Lower leg skin (tissue), 4 donors: ENCODE measurements around the gene KRT1. TPM values are rescaled to one million over a fixed set of nuclear protein-coding genes. Genes with fewer than 3 reads are reported as not detected.

Experiments used
- DNase-seq, 2 donors: peaks; one replicate each; pipeline ENCODE4 v3.0.0-alpha.2; 2019; ENCODE audit warnings: low spot score in 2 of 2
- H3K4me3 ChIP-seq: fragments of 200-600 bp; sonication (generic); 2 replicates; pipeline ENCODE4 v1.5.1; 2017; ENCODE audit warnings: mild to moderate bottlenecking, low read depth; ENCODE audit not compliant: poor library complexity, severe bottlenecking
- POLR2A ChIP-seq, 2 donors: fragments of 450-650 bp; IDR thresholded peaks; one replicate each; pipeline ENCODE4 v1.6.1; 2016 to 2017; ENCODE audit warnings: antibody characterized with exemption in 2 of 2, mild to moderate bottlenecking in 1 of 2, moderate library complexity in 1 of 2
- WGBS, 2 donors: methylation state at CpG; one replicate each; pipeline ENCODE4 v1.1.5; 2018; 5-methylcytosine and 5-hydroxymethylcytosine counted together
- intact Hi-C: fragments of 100-400 bp; cut with DNase I; formaldehyde crosslinking; loops from one replicate; pipeline ENCODE4 v1.15.0; 2023; ENCODE audit warnings: low total_unique reads
- total RNA-seq, 4 donors: library from RNA; depleted of rRNA; stranded (reverse); fragments of >200 nt; gene quantifications; one replicate each; pipeline ENCODE4 v1.1.0, GENCODE V29; 2016
- TF ChIP-seq, protein P1 (sequence below), 3 donors: fragments of 450-650 bp; IDR thresholded peaks; one replicate each; pipeline ENCODE4 v1.5.1; 2016; ENCODE audit warnings: antibody characterized with exemption in 3 of 3, mild to moderate bottlenecking in 3 of 3, moderate library complexity in 2 of 3

The KRT1 gene
- total RNA-seq, 4 donors from 2014 or later, result 5,671 to 8,911 (median 6,268) TPM

DNA sequence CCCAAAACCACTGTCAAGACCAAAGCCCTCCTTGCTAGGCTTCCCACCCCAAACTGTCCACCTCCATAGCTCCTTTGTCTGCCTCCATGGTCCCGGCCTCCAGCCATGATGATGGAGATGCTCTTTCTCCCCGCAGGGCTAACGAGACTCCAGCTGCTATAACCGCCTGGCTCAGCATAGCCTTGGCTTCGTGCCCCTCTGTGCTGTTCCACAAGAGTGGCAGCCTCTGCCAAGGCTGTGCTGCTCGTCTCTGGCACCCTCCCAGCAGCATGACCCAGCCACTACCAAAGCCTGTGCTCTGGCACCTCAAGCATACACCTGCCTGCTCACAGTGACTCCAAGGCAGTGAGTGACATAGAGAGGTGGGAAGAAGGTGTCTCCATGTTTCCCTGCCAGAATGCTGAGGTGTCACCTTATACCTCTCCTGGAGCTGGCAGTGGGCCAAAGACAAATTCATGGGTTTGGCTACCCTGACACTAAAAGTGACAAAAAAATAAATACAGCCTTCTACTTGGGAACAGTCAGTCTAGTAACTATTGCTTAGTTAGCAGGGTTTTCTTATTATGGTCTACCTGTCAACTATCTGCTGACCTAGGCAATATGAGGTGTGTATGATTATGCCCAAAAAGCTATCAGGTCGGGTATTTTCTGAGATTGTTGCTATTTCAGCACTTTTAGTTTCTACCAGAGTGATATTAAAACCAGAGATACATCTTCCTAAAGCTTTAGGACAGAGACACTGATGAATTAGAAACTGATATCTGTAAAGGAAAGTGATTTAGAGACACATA lies 45.7 kb downstream of the KRT1 start:
- 17 to 22% methylated on average over 6 of the region's 7 CpGs for WGBS, 2 donors
- TF ChIP-seq, protein P1, sequence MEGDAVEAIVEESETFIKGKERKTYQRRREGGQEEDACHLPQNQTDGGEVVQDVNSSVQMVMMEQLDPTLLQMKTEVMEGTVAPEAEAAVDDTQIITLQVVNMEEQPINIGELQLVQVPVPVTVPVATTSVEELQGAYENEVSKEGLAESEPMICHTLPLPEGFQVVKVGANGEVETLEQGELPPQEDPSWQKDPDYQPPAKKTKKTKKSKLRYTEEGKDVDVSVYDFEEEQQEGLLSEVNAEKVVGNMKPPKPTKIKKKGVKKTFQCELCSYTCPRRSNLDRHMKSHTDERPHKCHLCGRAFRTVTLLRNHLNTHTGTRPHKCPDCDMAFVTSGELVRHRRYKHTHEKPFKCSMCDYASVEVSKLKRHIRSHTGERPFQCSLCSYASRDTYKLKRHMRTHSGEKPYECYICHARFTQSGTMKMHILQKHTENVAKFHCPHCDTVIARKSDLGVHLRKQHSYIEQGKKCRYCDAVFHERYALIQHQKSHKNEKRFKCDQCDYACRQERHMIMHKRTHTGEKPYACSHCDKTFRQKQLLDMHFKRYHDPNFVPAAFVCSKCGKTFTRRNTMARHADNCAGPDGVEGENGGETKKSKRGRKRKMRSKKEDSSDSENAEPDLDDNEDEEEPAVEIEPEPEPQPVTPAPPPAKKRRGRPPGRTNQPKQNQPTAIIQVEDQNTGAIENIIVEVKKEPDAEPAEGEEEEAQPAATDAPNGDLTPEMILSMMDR (IDR thresholded peaks at IDR 0.05), result no peak
- TF ChIP-seq POLR2A (IDR thresholded peaks at IDR 0.05), result no peak
- intact Hi-C loops, result no loop called here
- DNase-seq, result peak in 1 of 2 donors; percentile 80
- H3K4me3 ChIP-seq, result no peak overlapping the region

DNA sequence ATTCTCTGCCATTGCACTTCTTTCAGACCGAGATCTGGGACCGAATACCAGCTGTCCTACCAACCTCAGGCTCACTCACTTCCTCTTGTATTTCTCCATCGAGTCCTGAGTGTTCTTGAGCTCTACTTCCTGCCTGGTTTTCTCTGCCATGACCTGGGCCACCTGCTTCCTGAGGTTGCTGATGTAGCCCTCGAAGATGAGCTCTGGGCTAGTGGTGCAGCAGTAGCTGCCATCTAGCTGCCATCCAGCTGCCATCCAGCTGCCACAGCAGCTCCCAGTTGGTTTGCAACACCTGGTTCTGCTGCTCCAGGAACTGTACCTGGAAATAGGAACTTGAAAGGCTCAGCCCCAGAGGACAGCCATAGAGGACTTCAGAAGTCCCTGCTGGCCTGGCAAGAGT lies 46.8 kb downstream of the KRT1 start:
- H3K4me3 ChIP-seq, result no peak overlapping the region
- intact Hi-C loops, result no loop called here
- TF ChIP-seq, protein P1 (IDR thresholded peaks at IDR 0.05), result no peak
- no peak for TF ChIP-seq POLR2A (IDR thresholded peaks at IDR 0.05)
- peak in 1 of 2 donors; percentile 76 for DNase-seq
- 64 to 71% methylated on average over 4 of the region's 4 CpGs for WGBS, 2 donors

GRCh38 chr12:52632656-52633055 lies 47.6 kb downstream of the KRT1 start:
- intact Hi-C loops, result no loop called here
- TF ChIP-seq, protein P1 (IDR thresholded peaks at IDR 0.05), result no peak
- no peak for TF ChIP-seq POLR2A (IDR thresholded peaks at IDR 0.05)
- 69 to 86% methylated on average over 4 of the region's 4 CpGs for WGBS, 2 donors
- H3K4me3 ChIP-seq, result no peak overlapping the region
- peak in 1 of 2 donors; percentile 50 for DNase-seq

DNA sequence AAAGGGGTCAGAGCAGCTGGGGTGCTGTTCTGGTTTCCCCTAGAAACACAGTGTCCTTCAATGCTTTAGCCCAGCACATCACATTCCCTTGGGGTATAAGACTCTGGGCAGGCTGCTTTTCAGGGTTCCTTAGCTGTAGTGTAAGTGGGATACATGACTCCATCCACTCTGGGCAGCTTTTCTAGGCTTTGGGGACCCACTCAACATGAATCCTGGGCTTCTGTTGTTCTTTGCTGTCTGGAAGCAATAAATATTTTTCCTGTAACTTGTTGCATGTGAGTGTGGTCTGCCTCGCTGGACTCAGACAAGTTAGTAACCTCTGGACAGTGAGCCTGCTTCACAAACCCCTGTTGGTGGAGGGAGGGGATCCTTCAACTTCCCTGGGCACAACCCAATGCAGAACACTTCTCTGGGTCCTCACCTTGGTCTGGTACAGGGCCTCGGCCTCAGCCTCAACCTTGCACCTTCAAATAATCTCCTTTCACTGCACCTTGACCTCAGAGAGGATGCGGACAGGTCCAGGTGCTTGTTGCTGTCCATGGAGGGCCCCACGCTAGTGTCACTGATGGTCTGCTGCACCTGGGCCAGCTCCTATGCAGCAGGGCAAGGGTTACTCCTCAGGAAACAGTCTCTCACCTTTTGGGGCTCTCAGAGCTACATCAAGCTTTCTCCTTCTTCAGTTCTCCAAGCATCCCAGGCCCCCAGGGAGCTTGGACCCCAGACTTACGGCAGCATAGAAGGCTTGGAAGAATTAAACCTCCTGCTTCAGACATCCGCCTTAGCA lies 48.3 kb downstream of the KRT1 start:
- 85 to 87% methylated on average over 6 of the region's 6 CpGs for WGBS, 2 donors
- intact Hi-C loops, result no loop called here
- peak in 1 of 2 donors; percentile 67 for DNase-seq
- H3K4me3 ChIP-seq, result no peak overlapping the region
- TF ChIP-seq, protein P1 (IDR thresholded peaks at IDR 0.05), result no peak
- TF ChIP-seq POLR2A (IDR thresholded peaks at IDR 0.05), result no peak

DNA sequence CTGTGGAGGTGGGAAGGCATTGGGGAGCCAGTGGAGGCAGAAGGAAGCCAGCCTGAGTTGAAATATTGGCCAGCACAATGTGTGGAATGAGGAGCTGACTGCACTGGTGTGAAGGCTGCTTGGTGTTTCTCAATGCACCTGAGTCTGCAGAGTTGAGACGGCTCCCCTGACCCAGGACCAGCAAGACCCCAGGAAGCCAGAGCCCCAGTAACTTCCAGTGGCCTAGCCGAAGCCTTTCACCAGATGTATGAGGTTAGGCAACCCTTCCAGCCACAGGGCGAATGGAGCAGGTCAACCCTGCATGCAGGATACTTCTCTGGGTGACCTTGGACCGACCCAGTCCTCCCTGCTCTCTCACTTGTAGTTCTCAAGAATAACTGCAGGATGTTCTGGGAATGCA lies 48.9 kb downstream of the KRT1 start:
- TF ChIP-seq POLR2A (IDR thresholded peaks at IDR 0.05), result no peak
- TF ChIP-seq, protein P1 (IDR thresholded peaks at IDR 0.05), result no peak
- no peak overlapping the region for H3K4me3 ChIP-seq
- peak in 1 of 2 donors; percentile 70 for DNase-seq
- 58 to 65% methylated on average over 4 of the region's 4 CpGs for WGBS, 2 donors
- intact Hi-C loops, result no loop called here
